Spleen (tissue), 7 donors: ENCODE data around the gene RPS18.

Experiments used
- CTCF ChIP-seq, 11 experiments: fragments of 200-600 bp in 7 of 11; fragments of 450-650 bp in 4 of 11; sonication (generic) in 4 of 11; IDR thresholded peaks in 8 of 11; conservative IDR thresholded peaks in 3 of 11; 1 replicate in 7 of 11; 2 replicates in 4 of 11; pipeline versions ENCODE4 v1.4.0 to v1.8.0; 2016 to 2021; ENCODE audit warnings: antibody characterized with exemption in 11 of 11, inconsistent platforms in 4 of 11, mild to moderate bottlenecking in 1 of 11
- POLR2A ChIP-seq, 3 donors: fragments of 450-650 bp; IDR thresholded peaks; one replicate each; pipeline ENCODE4 v1.5.1; 2017; ENCODE audit warnings: antibody characterized with exemption in 3 of 3, mild to moderate bottlenecking in 1 of 3
- POLR2AphosphoS5 ChIP-seq, 3 donors: sonication (generic); formaldehyde crosslinking; IDR thresholded peaks; one replicate each; pipeline ENCODE4 v1.5.1; 2017; ENCODE audit warnings: antibody characterized with exemption in 3 of 3
- donor health status: DM: no; HTN: no; CAD: no; lungs with moderate emphysema.
- donor health status: DM: no; HTN: no; CAD: no.
- donor health status: DM: no; HTN: no; CAD: no.

GRCh38 chr6:33243476-33243875, 28.4 kb upstream of the RPS18 start:
- no peak for TF ChIP-seq POLR2A (IDR thresholded peaks at IDR 0.05)
- no peak for TF ChIP-seq CTCF (IDR thresholded peaks at IDR 0.05 in 8 of 11, conservative IDR thresholded peaks at IDR 0.05 in 3 of 11)
- TF ChIP-seq POLR2AphosphoS5 (IDR thresholded peaks at IDR 0.05), result no peak
